GM12872 (cell line): ENCODE measurements around the gene MAST2.

ENCODE experiments used
- TF ChIP-seq, protein P1 (sequence below): IDR thresholded peaks from 3 replicates; pipeline ENCODE4 v1.5.1; 2011; ENCODE audit warnings: low read depth, mild to moderate bottlenecking, low read length, moderate library complexity; ENCODE audit not compliant: insufficient read depth

MAST2 gene

DNA sequence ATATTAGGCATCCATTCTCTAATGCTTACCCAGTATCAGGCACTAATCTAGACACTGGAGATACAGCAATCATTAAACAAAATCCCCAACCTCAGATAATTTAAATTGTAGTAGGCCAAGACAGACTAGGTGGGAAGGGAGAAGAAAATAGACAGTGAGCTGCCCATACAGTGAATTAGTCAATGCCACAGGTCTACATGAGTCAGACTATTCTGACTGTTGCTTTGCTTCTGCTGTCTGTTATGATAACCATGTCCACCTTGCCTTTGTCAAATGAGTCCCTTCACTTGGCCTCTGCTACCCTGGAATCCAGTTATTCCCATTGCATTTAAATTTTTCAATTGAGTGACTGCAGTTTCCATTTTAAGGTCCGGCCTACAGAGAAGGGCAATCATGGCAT lies 269.6 kb downstream of the MAST2 start:
- TF ChIP-seq, protein P1, sequence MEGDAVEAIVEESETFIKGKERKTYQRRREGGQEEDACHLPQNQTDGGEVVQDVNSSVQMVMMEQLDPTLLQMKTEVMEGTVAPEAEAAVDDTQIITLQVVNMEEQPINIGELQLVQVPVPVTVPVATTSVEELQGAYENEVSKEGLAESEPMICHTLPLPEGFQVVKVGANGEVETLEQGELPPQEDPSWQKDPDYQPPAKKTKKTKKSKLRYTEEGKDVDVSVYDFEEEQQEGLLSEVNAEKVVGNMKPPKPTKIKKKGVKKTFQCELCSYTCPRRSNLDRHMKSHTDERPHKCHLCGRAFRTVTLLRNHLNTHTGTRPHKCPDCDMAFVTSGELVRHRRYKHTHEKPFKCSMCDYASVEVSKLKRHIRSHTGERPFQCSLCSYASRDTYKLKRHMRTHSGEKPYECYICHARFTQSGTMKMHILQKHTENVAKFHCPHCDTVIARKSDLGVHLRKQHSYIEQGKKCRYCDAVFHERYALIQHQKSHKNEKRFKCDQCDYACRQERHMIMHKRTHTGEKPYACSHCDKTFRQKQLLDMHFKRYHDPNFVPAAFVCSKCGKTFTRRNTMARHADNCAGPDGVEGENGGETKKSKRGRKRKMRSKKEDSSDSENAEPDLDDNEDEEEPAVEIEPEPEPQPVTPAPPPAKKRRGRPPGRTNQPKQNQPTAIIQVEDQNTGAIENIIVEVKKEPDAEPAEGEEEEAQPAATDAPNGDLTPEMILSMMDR: no peak

GRCh38 chr1:46076343-46076742 lies 272.9 kb downstream of the MAST2 start:
- TF ChIP-seq, protein P1: no peak

GRCh38 chr1:46077644-46078043 lies 274.2 kb downstream of the MAST2 start:
- TF ChIP-seq, protein P1: no peak

DNA sequence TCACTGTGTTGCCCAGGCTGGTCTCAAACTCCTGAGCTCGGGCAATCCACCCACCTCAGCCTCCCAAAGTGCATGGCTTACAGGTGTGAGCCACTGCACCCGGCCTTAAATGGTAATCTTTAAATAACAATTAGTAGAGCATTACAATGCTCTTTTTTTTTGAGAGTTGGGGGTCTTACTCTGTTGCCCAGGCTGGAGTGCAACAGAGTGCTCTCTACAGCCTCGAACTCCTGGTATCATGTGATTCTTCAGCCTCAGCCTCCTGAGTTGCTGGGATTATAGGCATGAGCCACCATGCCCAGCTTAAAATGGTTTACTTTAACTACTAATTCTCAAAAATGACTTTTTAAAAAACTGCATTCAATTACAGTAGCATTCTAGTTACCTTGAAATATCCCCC lies 276.8 kb downstream of the MAST2 start:
- TF ChIP-seq, protein P1: no peak

DNA sequence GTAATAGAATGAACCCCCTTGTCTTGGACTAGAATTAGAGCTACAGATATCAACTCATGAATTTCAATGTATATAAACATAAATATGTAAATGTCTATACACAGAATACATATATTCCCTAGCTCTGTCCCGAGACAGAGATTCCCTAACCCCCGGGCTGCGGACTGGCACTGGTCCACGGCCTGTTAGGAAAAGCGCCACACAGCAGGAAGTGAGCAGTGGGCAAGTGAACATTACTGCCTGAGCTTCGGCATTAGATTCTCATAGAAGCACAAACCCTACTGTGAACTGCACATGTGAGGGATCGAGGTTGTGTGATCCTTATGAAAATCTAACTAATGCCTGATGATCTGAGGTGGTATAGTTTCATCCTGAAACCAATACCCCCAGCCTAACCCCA lies 277.8 kb downstream of the MAST2 start:
- TF ChIP-seq, protein P1: no peak

- TF ChIP-seq, protein P1: no peak
Observed at GRCh38 chr1:46081619-46082018, 278.2 kb downstream of the MAST2 start.

DNA sequence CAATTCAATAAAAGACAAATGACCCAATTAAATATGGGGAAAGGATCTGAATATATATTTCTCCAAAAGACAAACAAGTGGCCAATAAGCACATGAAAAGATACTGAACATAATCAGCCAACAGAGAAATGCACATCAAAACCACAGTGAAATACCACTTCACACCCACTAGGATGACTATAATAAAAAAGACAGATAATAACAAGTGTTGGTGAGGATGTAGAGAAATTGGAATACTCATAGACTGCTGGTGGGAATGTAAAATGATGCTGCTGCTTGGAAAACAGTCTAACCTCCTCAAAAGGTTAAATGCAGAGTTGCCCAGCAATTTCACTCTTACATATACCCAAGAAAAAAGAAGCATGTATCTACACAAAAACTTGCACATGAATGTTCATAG lies 280.2 kb downstream of the MAST2 start:
- TF ChIP-seq, protein P1: no peak
